Adrenal gland (tissue), 5 donors: Measurements from ENCODE around the gene HOTAIR.

Experiments
- POLR2A ChIP-seq, 2 donors: fragments of 450-650 bp; IDR thresholded peaks; one replicate each; pipeline ENCODE4 v1.6.1; 2017; ENCODE audit warnings: antibody characterized with exemption in 2 of 2, mild to moderate bottlenecking in 2 of 2, moderate library complexity in 1 of 2
- TF ChIP-seq, protein P1 (sequence below), 6 experiments: fragments of 450-650 bp in 4 of 6; fragments of 200-600 bp in 2 of 6; sonication (generic) in 1 of 6; IDR thresholded peaks; 1 replicate in 5 of 6; 2 replicates in 1 of 6; pipeline versions ENCODE4 v1.5.1 to v1.8.0; 2016 to 2021; ENCODE audit warnings: antibody characterized with exemption in 6 of 6, mild to moderate bottlenecking in 2 of 6, moderate library complexity in 1 of 6
- donor health status: DM: no; HTN: no; CAD: no.

DNA sequence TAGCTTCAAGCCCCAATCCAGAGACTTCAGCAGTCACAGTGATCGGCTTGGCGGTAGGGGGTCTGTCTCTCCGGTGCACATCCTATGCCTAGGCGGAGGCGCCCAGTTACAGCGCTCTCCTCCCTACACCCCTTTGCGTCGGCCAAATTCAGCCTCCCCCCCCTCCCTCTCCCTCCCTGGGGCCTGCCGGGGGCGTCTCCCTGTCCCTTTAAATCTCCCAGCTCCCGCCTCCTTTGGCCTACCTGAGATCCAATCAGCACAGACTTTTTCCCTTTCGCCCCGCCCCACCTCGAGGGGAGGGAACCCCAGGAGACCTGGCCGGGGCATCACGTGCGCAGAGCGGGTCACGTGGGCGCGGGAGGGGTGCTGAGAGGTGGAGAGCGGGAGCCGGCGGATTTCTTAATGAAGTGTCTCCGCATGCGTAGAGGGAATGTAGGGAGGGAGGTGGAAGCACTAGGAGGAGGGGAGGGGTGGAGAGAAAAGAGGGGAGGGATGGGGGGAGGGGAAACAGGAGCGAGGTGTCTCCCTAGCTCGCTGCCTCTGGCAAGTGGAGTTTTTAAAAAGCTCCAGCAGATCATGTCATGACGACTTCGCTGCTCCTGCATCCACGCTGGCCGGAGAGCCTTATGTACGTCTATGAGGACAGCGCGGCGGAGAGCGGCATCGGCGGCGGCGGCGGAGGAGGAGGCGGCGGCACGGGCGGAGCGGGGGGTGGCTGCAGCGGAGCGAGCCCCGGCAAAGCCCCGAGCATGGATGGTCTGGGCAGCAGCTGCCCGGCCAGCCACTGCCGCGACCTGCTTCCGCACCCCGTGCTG is 36.2 kb downstream of the HOTAIR start, which contains the start of gene HOXC13:
- TF ChIP-seq, protein P1, sequence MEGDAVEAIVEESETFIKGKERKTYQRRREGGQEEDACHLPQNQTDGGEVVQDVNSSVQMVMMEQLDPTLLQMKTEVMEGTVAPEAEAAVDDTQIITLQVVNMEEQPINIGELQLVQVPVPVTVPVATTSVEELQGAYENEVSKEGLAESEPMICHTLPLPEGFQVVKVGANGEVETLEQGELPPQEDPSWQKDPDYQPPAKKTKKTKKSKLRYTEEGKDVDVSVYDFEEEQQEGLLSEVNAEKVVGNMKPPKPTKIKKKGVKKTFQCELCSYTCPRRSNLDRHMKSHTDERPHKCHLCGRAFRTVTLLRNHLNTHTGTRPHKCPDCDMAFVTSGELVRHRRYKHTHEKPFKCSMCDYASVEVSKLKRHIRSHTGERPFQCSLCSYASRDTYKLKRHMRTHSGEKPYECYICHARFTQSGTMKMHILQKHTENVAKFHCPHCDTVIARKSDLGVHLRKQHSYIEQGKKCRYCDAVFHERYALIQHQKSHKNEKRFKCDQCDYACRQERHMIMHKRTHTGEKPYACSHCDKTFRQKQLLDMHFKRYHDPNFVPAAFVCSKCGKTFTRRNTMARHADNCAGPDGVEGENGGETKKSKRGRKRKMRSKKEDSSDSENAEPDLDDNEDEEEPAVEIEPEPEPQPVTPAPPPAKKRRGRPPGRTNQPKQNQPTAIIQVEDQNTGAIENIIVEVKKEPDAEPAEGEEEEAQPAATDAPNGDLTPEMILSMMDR (IDR thresholded peaks at IDR 0.05) = no peak
- TF ChIP-seq POLR2A (IDR thresholded peaks at IDR 0.05) = no peak
